ENCODE measurements around the gene DNM2. TPM values are rescaled to one million over a fixed set of nuclear protein-coding genes. Genes with fewer than 3 reads are reported as not detected.
A peak's percentile ranks its signal among the peaks of the same experiment; 100 is the strongest.

The DNM2 gene
- total RNA-seq, 6 experiments from 2014 or later: 54.0 to 86.9 (median 68.3) TPM

DNA sequence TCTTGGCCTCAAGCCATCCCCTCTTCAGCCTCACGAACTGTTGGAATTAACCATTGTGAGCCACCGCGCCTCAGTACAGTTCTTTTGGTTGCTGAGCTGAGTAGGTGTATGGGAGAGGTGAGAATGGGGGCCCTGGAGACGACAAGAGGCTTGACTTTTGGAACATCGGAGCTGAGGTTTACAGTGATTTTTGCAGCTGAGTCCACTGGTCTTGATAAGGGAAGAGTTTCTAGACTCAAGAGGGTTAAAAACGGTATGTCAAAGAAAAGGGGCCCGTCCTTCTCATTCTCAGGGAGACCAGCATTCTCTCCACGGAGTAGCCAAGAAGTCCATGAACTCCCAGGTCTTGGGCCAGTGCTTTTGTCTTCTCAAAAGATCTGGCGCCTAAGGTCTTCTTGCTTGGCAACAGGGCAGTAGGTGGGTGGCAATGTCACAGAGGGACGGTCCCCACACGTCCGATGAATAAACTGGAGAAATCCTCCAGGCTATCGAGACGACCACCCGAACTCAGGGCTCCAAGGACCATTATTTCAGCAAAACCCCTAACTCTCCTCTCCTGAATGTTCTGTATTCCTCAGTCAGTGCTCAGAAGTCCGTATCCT lies 23.1 kb upstream of the DNM2 start:
- ATAC-seq (no peak), DNase-seq (no peak)
- Histone ChIP-seq H3K9me3 (no peaks in the 10 kb centered on the region), H3K4me1 (peaks cover 0 to 6% (median 3%) of the 10 kb centered on the region in 4 donors), H3K27ac (no peak overlapping the region), H3K36me3 (peaks cover 0 to 16% (median 0%) of the 10 kb centered on the region in 4 donors), H3K27me3 (no peaks in the 10 kb centered on the region), H3K4me3 (no peak overlapping the region)
- no peak for TF ChIP-seq POLR2A (IDR thresholded peaks at IDR 0.05)
- TF ChIP-seq CTCF (IDR thresholded peaks at IDR 0.05): no peak
- WGBS (ENCODE audit: insufficient coverage, low coverage, low lambda C conversion rate, missing lambda C conversion rate): 41% methylated on average over 11 of the region's 16 CpGs
- intact Hi-C loops (cut with DNase I): loop anchor here in 1 of 2 donors (5.0 kb wide), 1 partner anchor 113 kb away; no protein-coding TSS in a partner anchor

DNA sequence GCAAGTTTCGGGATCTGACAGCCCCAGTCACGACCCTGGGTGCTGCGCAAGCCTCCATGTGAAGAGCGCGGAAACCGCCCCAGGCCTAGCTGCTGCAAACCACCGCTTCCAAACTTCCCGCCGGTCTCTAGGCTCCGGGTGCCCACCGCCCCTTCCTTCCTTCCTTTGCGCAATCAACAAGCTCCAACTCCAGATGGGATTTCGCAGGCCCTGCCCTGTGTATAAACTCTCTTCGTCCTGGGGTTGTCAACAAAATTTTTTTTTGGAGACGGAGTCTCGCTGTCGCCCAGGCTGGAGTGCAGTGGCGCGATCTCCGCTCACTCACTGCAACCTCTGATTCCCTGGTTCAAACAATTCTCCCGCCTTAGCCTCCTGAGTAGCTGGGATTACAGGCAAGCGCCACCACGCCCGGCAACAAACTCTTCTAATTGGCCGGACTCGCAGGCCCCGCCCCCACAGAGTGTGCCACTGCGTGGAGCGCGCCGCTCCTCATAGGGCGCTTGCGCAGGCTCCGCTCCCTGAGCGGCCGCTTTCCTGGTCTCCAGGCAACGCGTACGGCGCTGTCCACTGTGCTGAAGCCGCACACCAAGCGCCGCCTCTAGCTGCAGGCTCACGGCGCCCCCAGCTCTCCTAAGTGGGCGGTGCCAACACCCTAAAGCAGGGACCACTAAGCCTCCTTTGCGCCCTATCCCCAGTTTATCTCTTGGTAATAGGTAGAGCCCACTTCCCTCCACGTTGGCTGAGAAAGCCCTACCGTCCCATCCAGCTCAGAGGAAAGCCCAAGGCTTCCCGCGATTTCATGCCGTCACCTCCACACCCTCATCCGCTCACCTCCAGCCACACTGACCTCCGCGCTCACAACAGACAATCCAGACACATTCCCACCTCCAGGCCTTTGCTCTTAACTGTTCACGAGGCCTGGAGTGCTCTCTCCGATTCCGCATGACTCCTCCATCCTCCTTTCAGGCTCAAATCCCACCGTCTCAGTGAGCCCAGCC lies 22.2 kb upstream of the DNM2 start:
- 10% methylated on average over 32 of the region's 59 CpGs for WGBS (ENCODE audit: insufficient coverage, low coverage, low lambda C conversion rate, missing lambda C conversion rate)
- H3K9me3 ChIP-seq: no peaks in the 10 kb centered on the region
- H3K27ac ChIP-seq: no peak overlapping the region
- H3K4me3 ChIP-seq: peak overlapping the region in 2 of 3 donors; percentile 6 to 11
- ATAC-seq: peak; percentile 98 to 100 (median 99)
- DNase-seq: peak; percentile 95 to 96 (median 95)
- H3K36me3 ChIP-seq: peaks cover 0 to 7% (median 0%) of the 10 kb centered on the region in 4 donors
- intact Hi-C loops (cut with DNase I): loop anchor here in 1 of 2 donors (5.0 kb wide), 1 partner anchor 113 kb away; no protein-coding TSS in a partner anchor
- peaks cover 0 to 6% (median 3%) of the 10 kb centered on the region in 4 donors for H3K4me1 ChIP-seq
- TF ChIP-seq POLR2A (IDR thresholded peaks at IDR 0.05): no peak
- no peak for TF ChIP-seq CTCF (IDR thresholded peaks at IDR 0.05)
- no peaks in the 10 kb centered on the region for H3K27me3 ChIP-seq

GRCh38 chr19:10699650-10700335 lies 18.1 kb upstream of the DNM2 start:
- H3K27me3 ChIP-seq: no peaks in the 10 kb centered on the region
- H3K4me3 ChIP-seq: no peak overlapping the region
- H3K27ac ChIP-seq: no peak overlapping the region
- 31% methylated on average over 14 of the region's 15 CpGs for WGBS (ENCODE audit: insufficient coverage, low coverage, low lambda C conversion rate, missing lambda C conversion rate)
- H3K9me3 ChIP-seq: no peaks in the 10 kb centered on the region
- TF ChIP-seq CTCF (IDR thresholded peaks at IDR 0.05): peak; percentile 49 to 64 (median 62)
- no peak for TF ChIP-seq POLR2A (IDR thresholded peaks at IDR 0.05)
- peaks cover 0 to 9% (median 3%) of the 10 kb centered on the region in 4 donors for H3K4me1 ChIP-seq
- intact Hi-C loops (cut with DNase I): loop anchor here (5.0 kb wide), 1 partner anchor 117 kb away; no protein-coding TSS in a partner anchor
- H3K36me3 ChIP-seq: no peaks in the 10 kb centered on the region
- no peak for ATAC-seq
- no peak for DNase-seq

GRCh38 chr19:10701955-10702525 lies 15.8 kb upstream of the DNM2 start:
- DNase-seq: no peak
- H3K4me1 ChIP-seq: peaks cover 0 to 4% (median 0%) of the 10 kb centered on the region in 4 donors
- no peaks in the 10 kb centered on the region for H3K27me3 ChIP-seq
- TF ChIP-seq CTCF (IDR thresholded peaks at IDR 0.05) (no peak), POLR2A (IDR thresholded peaks at IDR 0.05) (no peak)
- H3K36me3 ChIP-seq: peaks cover 0 to under 1% (median 0%) of the 10 kb centered on the region in 4 donors
- 4% methylated on average over 13 of the region's 24 CpGs for WGBS (ENCODE audit: insufficient coverage, low coverage, low lambda C conversion rate, missing lambda C conversion rate)
- H3K4me3 ChIP-seq: peak overlapping the region; percentile 69 to 98 (median 89)
- H3K9me3 ChIP-seq: no peaks in the 10 kb centered on the region
- peak overlapping the region in 1 of 3 donors; percentile 7 for H3K27ac ChIP-seq
- intact Hi-C loops (cut with DNase I): loop anchor here in 1 of 2 donors (5.0 kb wide), 1 partner anchor 120 kb away; no protein-coding TSS in a partner anchor
- peak; percentile 12 to 38 (median 34) for ATAC-seq
